Stimulated activated CD8-positive, alpha-beta memory T cell treated with anti-CD3 and anti-CD28 coated beads, Interleukin-7, amount 100 ng/mL, for 24 hours (primary cell): ENCODE data around the gene STIM2.
"Not testable (repeated sequence)": the region's sequence is repeated elsewhere in the genome, so short reads cannot be mapped to it uniquely, and the experiment has no call there.

ENCODE experiments used
- DNase-seq: peaks from one replicate; pipeline ENCODE4 v3.0.0-alpha.2; 2020; ENCODE audit warnings: low read depth

The STIM2 gene

DNA sequence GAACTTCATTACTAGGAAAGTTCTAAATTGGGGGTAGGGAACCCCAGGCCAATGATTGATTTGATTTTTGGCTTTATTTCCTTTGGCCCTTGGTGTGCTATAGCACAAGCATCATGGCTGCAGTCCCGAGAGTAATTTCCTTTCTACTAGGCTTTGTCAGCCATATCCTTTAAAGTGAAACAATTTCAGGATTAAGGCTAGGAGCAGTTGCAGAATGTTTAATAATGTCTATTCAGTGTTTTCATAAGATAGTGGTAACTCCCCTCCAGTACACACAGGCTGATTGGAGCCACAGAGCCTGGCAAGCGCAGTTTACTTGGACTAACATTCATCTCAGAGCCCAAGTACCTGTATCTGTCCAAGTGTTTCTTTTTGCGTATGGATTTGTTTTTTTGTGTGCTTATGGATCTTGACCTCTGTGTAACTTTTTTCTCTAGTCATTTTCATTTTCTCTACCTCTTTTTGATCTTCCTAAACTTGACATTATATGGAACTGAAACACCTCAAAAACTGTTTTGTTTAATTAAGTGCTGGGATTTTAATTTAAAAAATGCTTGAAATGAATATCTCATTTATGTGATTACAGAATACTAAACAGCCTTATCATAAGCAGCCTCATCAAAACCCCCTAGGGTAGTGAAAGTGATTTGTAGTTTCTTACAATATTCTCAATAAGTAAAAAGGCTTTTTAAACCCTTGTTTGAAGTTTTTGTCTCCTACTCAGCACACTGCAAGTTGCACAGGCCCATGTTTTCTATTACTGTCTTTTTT lies 7.5 kb downstream of the STIM2 start:
- DNase-seq = no peak

DNA sequence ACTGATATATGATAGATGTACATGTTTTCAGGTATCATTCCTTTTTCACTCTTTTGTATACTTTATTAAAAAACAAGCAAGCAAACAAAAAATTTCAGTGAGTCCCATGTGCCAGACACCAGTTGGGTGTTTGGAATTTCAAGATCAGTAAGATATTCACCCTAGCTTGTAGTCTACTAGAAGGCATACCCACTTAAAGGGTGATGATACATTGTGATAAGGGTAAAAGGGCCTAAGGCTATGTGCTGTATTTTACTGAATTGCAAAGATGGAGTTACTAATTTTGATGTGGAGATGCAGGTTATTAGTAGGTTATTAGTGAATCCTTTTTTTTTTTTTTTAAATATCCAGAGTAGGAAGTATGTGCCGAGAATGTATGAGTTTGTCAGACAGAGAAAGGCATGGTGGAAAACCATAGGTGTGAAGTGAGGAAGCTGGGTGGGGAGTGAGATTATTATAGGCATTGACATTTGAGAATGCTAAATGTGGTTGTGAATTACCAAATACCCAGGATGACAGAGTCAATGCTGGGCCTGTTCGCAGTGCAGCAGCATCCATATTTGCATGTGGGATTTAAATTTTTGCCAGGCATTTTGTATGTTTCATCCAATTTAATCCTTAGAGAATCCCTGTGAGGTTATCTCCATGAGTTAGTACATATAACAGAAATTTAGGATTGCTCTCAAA lies 10.1 kb downstream of the STIM2 start:
- no peak for DNase-seq

DNA sequence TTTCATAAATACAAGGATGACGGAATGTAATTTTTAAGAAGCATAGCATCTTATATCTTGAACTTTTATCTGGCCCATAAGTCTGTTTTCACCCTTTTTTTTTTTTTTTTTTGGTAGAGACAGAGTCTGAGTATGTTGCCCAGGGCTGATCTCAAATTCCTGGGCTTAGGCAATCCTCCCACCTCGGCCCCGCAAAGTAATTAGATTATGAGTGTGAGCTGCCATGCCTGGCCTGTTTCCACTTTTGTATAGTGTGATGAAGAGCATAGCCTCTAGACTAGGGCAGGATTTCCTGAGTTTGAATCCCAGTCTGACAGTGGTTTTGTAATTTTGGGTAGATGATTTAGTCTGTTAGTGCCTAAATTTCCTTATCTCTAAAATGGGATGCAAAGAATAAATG lies 11.0 kb downstream of the STIM2 start:
- DNase-seq = no peak

DNA sequence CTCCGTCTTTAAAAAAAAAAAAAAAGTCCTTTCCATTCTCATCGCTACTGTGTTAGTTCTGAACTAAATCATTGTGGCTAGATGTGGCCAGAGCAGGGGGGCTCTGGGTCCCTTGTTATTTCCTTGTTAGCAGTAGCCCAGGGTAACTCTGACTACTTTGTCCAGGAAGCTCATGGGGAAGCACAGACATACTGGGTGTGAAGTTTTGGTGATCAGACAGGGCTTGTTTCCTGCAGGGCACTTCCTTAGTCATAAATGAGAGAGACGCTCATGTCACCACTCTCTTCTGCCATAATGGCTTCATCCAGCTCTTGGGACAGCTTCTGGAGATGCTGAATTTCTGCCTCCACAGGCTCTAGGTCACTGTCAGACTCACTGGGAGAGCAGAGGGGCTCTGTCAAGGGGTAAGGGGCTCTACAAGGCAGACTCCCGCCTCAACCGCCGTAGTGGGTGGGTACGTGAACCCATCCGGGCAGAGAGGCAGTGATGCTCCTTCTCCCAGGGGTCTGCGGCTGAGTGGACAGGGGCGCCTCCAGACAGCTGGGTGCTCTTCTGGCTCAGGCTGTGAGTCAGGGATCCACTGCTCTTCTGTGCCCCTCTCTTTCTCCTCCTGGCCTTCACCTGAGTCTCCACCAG lies 12.9 kb downstream of the STIM2 start:
- no peak for DNase-seq

DNA sequence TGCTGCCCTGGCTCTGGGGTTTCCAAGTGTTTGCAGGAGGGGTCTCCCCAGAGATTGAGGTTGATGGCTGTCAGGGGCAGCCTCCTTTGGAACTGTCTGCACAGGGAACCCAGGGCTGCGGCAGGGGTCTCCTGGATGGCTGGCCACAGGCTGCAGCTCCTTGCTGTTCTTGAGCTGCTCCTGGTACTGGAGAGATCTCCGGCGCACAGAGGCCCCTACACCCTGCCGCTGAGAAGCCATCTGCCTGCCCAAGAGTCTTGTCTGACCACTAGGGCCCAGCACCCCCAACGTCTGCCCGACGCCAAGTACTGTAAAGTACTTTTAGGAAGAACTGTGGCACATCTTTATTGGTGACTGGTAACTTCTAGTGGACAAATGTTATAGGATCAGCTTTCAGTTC lies 13.5 kb downstream of the STIM2 start:
- no peak for DNase-seq

DNA sequence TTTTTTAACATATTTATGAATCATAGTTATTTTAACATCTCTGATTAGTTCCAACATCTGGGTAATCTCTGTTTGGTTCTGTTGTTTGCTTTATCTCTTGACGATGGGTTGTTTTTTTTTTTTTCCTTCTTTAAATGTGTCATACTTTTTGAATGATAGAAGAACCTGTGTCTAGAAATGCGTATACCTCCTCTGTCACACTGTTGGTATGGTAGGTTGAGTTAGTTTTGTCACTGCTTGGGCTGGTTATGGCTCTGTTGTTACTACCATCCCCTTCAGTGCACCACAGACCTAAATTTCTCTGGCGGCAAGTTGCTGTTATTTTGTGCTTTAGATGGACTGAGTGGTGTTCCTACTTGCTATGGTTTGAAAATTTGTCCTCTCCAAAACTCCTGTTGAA lies 16.8 kb downstream of the STIM2 start:
- DNase-seq = no peak

DNA sequence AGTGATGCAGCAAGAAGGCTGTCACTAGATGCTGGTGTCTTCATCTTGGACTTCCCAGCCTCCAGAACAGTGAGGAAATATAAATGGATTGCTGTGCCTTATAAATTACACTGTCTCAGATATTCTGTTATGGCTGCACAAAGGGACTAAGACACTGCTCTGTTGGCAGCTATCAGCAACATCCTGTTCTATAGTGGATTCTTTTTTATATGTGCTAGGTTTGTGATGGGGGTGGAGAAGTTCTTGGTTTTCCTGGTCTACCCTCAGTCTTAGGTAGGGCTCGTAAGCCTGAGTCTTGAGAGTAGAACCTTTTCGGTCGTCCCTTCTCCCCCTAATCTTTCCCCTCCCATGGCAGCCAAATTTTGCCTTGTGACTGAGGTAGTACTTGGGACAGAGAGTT lies 17.3 kb downstream of the STIM2 start:
- DNase-seq = no peak

DNA sequence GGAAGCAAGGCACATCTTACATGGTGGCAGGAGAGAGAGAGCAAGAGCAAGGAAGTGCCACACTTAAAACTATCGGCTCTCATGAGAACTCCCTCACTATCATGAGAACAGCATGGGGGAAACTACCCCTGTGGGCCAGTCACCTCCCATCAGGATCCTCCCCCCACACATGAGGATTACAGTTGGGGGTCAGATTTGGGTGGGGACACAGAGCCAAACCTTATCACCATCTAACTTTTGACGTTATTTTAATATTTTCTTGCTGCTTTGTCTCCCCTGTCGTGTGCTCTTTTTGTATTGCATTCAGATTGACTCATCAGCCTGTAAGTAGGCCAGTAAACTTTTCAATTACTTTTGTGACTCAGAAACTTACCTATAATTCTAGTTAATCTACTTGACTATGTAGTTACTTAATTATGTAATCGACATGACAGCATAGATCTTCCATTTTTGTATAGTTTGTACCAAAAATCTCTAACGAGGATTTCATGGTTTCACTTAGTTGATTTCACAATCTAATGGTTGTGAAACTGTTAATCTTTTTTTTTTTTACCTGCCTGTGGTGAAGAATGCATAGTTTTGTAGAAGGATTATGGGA lies 18.3 kb downstream of the STIM2 start:
- no peak for DNase-seq

DNA sequence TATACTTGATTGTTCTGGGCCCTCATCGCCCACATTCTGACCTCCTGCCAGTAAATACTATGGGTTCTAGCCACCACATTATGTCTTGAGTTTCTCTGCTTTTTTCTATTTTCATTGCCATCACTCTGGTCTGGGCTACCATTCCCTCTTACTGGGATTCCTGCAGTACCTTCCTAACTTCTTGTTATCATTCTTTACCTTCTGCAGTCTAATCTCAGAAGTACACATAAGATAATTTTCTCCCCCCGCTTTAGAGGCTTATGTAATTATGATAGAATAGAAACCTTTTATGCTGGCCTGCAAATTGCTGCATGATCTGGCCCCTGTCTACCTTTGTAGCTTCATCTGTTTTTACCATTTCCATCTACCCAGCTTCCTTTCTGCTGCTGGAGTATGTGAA lies 19.2 kb downstream of the STIM2 start:
- no peak for DNase-seq

DNA sequence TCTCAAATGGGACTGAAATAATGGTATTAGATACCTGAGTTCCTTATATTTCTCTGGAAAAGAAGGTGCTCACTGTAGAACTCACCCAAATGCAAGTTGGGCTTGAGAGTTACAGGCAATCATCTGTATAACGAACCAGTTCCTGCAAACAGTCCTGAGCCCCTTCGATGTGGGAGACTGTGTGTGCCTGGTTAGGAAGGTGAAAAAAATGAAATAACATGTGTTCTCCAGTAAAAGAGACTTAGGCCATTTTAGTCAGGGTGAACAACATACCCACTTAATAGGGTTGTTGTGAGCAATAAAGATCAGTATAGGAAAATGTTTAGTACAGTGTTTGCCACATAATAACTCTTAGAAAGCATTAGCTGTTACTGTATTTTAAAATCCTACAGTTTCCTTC lies 23.4 kb downstream of the STIM2 start:
- DNase-seq = no peak

DNA sequence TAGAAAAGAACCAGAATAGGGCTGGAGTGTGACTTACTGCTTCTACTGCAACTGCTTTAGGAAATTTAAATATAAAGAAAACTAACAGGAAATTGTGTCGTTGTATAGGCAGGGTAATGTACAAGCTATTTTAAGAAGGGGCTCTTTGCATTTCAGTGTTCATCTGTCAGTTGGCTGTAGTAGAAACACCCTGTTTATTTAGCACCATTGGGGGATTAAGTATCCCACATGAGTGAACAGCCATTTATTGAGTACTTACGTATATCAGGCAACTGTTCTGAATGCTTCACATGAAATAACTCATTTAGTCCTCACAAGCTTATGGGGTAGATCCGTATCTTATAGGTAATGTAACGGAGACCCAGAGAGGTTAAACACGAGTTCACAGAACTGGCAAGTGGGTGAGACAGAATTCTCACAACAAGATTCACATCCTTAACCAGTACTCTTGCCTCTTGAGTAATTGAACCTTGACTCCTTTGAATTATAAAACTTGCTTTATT lies 23.9 kb downstream of the STIM2 start:
- DNase-seq = no peak

DNA sequence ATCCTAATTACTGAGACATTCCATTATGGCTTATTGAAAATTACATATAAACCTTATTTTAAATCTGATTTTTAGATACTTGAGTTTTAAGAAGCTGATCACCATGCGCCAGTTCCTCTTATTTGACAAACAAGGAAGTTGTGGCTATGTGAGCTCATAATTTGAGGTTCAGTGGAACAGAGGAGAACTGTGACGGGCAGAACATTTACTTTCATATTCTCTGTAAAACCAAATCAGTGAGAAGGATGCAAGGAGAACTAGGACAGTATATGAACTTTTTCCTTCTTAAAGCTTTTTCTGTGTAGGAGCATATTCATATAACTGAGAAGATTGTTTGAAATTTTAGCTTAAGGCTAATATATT lies 25.3 kb downstream of the STIM2 start:
- DNase-seq = no peak

DNA sequence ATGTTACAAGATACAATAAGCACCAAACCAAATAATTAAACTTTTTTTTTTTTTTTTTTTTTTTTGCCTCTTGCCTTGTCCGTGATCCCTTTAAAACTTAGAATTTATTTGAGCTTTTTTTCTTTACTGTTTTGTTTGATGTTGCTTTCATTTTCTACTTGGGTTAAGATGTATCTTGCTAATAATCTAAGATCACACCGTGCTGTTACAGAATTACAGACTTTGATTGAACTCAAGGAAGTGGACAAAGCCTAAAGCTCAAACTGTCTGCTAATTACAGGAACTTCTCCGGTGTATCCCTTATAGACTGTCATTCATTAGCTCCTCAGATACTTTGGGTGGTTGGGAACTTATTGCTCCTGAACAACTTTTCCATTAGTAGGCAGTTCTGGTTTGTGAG lies 26.5 kb downstream of the STIM2 start:
- DNase-seq = no peak

DNA sequence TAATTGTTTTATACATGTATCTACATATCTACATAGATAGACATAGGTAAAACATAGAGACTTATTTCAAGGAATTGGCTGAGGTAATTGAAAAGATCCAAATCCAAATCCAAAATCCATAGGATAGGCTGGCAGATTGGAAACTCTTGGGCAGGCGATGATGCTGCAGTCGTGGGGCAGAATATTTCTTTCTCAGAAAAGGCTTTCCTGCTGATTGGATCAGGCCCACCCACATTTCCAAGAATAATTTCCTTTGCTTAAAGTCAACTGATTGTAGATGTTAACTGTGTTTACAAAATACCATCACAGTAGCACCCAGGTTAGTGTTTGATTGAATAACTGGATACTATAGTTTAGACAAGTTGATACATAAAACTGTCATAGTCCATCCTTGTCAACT lies 27.2 kb downstream of the STIM2 start:
- no peak for DNase-seq

DNA sequence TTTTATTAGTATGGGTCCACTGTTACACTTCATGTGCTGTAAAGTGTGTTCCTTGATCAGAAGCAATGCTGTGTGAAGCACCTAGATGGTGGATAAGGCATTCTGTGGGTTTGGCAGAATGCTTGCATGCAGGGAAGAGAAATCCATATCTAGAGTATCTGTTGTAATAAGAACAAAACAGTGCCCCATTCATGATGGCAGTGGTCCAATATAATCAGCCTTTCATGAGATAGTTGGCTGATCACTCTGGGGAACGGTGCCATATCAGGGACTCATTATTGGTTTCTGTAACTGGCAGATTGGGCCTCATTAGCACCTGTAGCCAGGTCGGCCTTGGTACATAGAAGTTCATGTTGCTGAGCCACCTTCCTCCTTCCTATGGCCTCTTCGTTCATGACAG lies 28.7 kb downstream of the STIM2 start:
- DNase-seq = no peak

DNA sequence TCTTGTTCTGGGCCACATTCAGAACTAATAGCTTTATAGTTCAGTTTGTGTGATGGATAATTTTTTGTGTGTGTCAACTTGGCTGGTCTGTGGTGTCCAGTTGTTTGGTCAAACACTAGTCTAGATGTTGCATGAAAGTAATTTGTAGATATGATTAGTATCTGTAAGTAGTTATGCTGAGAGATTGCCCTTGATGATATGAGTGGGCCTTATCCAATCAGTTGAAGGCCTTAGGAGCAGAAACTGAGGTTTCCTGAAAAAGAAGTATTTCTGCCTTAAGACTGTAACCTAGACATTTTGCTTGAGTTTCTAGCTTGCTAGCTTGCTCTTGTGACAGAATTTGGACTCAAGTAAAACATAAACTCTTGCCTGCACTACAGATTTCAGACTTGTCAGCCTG lies 30.4 kb downstream of the STIM2 start:
- DNase-seq = no peak

DNA sequence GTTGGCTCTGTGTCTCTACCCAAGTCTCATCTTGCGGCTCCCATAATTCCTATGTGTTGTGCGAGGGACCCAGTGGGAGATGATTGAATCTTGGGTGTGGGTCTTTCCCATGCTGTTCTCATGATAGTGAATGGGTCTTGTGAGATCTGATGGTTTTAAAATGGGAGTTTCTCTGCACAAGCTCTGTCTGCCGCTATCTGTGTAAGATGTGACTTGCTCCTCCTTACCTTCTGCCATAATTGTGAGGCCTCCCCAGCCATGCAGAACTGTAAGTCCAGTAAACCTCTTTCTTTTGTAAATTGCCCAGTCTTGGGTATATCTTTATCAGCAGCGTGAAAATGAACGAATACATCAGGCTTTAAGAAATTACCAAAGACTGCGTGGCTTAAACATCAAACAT lies 31.2 kb downstream of the STIM2 start:
- DNase-seq = no peak

DNA sequence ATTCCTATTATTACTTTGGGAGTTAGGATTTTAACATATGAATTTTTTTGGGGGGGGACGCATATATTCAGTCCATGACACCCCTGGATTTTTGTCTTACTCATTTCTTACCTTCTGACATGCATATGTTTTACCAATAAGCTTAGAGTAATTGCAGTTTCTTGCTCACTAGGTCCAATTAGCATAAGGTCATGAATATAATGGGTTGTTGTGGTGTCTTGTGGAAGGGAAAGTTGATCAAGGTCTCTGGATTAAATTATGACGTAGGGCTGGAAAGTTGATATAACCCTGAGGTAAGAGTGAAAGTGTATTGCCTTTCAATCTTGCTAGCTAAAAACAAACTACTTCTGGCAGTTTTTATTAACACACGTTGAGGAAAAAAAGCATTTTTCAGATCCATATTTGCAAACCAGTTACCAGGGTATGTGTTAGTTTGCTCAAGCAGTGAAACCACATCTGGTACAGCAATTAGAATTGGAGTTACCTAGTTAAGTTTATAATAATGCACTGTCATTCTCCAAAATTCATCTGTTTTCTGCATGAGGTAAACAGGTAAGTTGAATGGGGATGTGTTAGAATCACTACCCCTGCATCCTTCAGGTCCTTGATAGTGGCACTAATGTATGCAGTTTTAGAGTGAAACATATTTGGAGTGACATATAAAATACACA lies 32.0 kb downstream of the STIM2 start:
- no peak for DNase-seq

DNA sequence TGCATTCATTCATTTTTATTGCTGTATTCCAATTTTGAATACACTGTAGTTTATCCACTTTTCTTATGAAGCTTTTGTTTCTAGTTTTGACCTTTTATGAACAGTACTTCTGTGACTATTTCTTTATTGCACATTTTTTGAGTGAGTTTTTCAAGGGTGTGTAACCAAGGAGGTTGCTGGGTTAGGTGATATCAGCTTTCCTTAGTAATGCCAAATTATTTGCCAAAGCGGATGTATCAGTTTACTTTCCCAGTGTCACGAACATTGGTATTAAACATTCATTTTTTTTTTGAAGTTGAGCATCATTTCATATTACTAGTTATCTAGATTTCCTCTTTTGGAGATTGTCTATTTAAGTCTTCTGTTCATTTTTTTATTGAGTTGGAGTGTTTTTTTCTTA lies 32.9 kb downstream of the STIM2 start:
- no peak for DNase-seq

DNA sequence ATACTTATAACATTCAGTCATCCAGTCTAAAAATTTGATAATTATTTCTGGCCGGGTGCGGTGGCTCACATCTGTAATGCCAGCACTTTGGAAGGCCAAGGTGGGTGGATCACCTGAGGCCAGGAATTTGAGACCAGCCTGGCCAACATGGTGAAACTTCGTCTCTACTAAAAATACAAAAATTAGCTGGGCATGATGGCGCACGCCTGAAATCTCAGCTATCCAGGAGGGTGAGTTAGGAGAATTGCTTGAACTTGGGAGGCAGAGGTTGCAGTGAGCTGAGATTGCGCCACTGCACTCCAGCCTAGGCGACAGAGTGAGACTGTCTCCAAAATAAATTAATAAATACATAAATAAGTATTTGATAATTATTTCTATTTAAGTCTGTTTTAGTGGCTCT lies 34.2 kb downstream of the STIM2 start:
- DNase-seq = not testable (repeated sequence)

DNA sequence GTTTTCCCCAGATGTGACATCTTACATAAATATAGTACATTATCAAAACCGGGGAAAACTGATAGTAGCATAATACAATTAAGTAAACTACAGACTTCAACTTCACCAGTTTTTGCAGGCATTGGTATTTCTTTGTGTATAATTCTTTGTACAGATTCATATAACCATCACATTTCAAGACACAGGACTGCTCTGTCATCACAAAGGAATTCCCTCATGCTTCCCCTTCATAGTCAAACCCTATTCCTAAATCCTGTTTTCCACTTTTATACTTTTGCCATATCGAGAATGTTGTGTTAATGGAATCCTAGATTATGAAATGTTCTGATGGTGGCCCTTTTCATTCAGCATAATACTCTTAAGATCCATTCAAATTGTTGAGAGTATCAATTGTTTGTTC lies 36.0 kb downstream of the STIM2 start:
- no peak for DNase-seq

DNA sequence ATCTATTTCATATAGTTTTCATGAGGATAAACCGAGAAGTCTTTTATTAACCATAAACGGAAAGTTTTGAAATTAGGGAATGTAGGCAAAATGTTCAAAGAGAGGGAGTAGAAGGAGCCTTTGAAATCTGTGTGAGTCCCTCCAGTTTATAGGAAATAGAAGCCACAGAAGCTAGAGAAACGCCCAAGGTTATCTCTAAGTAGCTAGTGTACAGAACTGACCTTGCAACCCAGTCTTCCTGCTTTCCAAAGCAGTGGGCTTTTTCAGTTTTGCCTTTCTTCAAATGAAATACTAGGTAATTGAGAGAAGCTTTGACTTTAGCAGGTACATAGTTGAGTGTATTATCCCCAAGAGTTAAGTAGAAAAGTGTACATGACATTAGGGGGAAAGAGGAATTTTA lies 39.4 kb downstream of the STIM2 start:
- DNase-seq = no peak
